GM12875 (cell line): ENCODE data around the gene AGAP1.

Experiments used
- H3K4me3 ChIP-seq: one replicate; pipeline ENCODE4 v1.5.1; 2011; ENCODE audit warnings: low read depth, low read length, control low read depth
- TF ChIP-seq, protein P1 (sequence below): IDR thresholded peaks from 2 replicates; pipeline ENCODE4 v1.5.1; 2011; ENCODE audit warnings: low read depth, mild to moderate bottlenecking, control low read depth, inconsistent platforms, low read length, moderate library complexity, borderline replicate concordance; ENCODE audit not compliant: insufficient read depth

AGAP1 gene

DNA sequence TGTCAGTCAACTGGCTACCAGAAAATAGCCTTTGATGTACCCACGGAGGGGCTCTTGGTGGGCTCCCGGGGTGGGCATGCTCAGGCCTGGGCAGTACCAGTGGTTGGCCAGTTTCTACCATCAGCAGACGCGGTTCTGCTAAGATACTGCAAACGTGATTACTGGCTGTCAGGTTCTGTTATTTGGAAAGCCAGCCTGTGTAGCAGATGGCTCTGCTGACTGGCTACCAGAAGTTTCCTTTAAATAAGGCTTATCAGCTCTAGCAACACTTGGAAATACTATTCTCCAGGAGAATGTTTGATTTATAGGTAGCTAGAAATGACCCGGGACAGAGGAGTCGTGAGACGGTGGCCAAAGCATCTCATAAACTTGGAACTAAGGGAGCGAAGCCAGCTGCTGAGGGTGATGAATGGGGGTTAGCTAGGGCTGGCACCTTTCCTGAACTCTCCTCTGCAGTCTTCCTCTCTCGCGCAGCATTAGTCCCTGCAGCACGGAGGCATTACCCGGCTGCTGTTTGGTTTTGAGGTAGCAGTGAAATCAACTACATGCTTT lies 171.9 kb downstream of the AGAP1 start:
- TF ChIP-seq, protein P1, sequence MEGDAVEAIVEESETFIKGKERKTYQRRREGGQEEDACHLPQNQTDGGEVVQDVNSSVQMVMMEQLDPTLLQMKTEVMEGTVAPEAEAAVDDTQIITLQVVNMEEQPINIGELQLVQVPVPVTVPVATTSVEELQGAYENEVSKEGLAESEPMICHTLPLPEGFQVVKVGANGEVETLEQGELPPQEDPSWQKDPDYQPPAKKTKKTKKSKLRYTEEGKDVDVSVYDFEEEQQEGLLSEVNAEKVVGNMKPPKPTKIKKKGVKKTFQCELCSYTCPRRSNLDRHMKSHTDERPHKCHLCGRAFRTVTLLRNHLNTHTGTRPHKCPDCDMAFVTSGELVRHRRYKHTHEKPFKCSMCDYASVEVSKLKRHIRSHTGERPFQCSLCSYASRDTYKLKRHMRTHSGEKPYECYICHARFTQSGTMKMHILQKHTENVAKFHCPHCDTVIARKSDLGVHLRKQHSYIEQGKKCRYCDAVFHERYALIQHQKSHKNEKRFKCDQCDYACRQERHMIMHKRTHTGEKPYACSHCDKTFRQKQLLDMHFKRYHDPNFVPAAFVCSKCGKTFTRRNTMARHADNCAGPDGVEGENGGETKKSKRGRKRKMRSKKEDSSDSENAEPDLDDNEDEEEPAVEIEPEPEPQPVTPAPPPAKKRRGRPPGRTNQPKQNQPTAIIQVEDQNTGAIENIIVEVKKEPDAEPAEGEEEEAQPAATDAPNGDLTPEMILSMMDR = no peak
- no peak overlapping the region for H3K4me3 ChIP-seq

DNA sequence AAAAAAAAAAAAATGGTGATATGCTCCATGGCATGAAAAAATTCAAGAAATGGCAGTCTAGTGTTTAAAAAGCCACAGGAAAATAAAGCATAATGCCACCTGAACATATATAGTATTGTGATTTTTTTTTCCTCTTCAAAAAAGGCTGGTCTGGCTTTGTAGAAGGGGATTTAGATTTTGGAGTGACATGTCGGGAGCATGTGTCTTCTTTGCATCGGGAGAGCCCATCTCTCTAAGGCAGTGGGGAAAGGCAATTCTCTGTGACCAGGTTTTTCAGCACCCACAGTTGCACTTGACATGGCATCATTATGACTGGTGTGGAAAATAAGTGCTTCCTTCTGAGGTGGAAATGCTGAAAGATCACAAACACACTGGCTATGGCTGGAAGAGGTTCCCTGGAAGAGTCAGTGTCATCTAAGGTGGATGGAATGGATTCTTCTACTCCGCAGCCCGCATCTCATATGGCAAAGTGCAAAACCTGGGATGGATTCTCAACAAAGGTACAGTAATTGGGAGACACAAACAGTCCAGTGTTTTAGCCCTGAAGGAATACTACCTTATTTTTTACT lies 172.5 kb downstream of the AGAP1 start:
- TF ChIP-seq, protein P1 = no peak
- no peak overlapping the region for H3K4me3 ChIP-seq

DNA sequence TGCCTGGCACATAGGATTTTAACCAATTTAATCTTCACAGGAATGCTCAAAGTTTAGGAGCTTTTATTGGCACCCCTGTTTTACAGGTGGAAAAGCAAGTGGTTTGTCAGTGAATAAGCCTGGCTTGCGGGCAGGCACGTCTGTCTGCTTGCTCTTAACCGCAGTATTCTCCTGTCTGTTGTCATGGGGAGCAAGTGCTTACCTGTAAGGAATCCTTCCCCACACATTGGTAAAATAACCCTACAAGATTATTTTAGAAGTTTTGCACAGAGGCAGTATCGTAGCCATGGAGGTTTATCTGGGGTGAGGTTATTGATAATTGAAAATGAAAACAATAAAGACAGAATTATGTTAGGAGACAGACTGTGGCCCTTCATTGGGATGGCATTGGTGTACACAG lies 174.9 kb downstream of the AGAP1 start:
- TF ChIP-seq, protein P1 = no peak
- no peak overlapping the region for H3K4me3 ChIP-seq

DNA sequence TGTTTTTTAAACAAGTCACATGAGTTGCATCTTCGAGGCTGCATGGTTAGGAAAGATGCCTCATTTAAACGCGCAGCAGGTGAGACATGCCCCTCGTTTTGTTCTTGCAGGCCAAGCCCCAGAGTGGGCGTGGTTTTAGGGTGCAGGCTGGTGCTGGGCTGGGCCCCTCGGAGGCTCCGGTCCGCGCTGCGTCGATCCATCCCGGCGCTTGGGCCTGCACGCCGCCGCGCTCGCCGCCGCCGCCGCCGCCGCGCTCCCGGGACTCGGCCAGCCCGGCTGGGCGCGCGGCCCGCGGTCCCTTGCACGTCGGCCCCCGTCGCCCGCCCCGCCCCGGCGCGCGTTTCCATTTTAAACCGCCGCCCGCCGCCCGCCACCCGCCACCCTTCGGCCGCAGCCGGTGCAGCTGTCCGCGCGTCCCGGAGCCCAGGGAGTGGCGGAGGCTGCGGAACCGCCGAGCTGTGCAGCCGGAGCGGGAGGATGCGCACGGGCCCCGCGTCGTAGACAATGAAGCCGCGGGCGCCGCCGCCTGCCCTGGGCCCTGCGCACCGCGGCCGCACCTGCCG lies 175.5 kb downstream of the AGAP1 start:
- H3K4me3 ChIP-seq = no peak overlapping the region
- TF ChIP-seq, protein P1 = no peak

DNA sequence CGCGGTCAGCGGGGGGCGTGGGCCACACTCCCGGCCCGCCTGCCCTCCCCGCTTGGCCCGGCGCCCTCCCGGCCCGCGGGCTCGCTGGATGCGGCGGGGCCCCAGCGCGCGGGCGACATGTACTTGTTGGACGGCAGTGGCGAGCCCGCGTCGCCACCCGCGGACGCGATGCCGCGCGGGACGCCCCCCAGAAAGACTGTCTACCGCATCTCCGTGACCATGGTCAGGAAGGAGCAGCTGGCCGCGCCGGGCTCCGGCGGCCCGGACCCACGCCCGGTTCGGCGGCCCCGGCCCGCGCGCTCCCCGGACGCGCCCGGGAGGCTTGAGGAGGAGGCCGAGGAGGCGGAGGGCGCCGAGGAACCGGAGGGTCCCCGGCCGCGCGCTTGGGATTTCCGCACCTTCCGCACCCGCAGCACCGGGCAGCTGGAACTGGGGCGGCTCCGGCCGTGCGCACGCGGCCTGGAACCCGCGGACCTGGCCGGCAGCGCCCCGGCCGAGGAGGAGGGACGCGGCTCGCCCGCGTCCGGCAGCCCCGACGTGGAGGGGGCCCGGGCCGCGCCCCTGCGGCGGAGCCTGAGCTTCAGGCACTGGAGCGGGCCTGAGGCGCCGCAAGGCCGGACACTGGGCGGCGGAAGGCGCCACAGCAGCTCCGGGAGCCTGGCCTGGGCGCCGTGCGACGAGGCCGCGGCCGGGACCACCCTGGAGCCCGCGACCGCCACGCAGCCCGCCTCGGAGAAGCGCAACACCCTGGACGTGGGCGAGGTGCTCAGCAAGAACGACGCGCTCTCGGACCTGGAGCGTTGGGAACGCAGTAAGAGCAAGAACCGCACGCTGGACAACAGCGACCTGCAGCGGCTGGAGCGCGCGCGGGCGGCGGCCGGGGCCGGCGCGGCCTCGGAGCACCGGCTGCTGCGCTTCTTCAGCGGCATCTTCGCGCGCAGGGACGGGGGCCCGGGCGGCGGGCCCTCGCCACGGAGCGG lies 176.4 kb downstream of the AGAP1 start:
- no peak overlapping the region for H3K4me3 ChIP-seq
- TF ChIP-seq, protein P1 = no peak

DNA sequence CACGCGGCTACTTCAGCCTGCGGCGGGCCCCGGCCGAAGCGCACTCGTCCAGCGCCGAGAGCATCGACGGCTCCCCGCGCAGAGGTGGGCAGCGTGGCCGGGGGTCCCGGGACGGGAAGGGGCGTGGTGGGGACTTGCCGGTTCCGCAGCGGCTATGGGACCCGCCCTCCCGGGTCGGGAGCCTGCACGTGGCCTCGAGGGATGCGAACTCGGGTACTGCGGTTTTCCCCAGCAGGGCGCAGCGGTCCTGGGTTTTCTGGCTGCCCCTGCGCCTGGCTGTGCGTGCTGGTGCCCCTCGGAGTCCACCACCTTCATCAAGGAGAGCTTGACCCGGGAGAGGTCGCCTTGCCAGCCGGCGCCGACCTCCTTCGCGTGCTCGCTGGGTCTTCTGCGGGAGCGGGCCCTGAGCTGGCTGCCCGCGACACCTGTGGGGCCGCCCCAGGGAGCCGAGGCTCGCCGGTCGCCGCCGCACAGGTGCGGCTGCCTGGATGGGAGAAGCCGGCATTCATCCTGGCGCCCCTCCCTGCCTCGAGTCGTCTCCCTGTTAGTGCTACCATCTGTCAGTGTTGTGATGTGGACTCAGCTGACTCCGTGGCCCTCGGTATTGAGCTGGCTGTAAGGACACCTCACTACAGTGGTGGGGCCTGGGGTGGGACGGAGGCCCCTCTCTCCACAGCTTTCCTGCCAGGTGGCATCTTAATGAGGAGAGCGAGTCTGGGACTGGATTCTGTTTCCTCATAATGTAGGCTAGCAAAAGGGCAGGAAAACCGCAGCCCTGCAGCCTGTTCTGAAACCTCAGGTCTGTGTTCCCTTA lies 177.3 kb downstream of the AGAP1 start:
- no peak overlapping the region for H3K4me3 ChIP-seq
- TF ChIP-seq, protein P1 = no peak
